Peyer's patch (tissue), 4 donors: ENCODE data around the gene ATOH8. TPM values are rescaled to one million over a fixed set of nuclear protein-coding genes. Genes with fewer than 3 reads are reported as not detected.

ENCODE experiments used
- DNase-seq, 3 donors: peaks; one replicate each; pipeline ENCODE4 v3.0.0-alpha.2; 2017 to 2019
- H3K27ac ChIP-seq, 4 donors: fragments of 200-600 bp; sonication (generic); one replicate each; pipeline ENCODE4 v1.5.1; 2016 to 2019
- H3K27me3 ChIP-seq, 2 donors: fragments of 200-600 bp; sonication (generic); one replicate each; pipeline ENCODE4 v1.5.1; 2019
- H3K36me3 ChIP-seq, 3 donors: fragments of 200-600 bp; sonication (generic); one replicate each; pipeline ENCODE4 v1.5.1; 2016 to 2019
- H3K4me1 ChIP-seq, 4 donors: fragments of 200-600 bp; sonication (generic); one replicate each; pipeline ENCODE4 v1.5.1; 2016 to 2019
- H3K4me3 ChIP-seq, 4 donors: fragments of 200-600 bp; sonication (generic); 1 replicate in 3 of 4; 2 replicates in 1 of 4; pipeline ENCODE4 v1.5.1; 2016 to 2019; ENCODE audit warnings: mild to moderate bottlenecking in 1 of 4
- H3K9me3 ChIP-seq, 4 donors: fragments of 200-600 bp; sonication (generic); one replicate each; pipeline ENCODE4 v1.5.1; 2016 to 2019; ENCODE audit warnings: mild to moderate bottlenecking in 1 of 4
- CTCF ChIP-seq, 6 experiments: fragments of 450-650 bp in 4 of 6; fragments of 200-600 bp in 2 of 6; sonication (generic) in 1 of 6; IDR thresholded peaks; one replicate each; pipeline ENCODE4 v1.5.1; 2017 to 2019; ENCODE audit warnings: antibody characterized with exemption in 6 of 6, mild to moderate bottlenecking in 3 of 6, moderate library complexity in 1 of 6
- POLR2A ChIP-seq, 2 donors: fragments of 450-650 bp; IDR thresholded peaks; one replicate each; pipeline ENCODE4 v1.5.1; 2017; ENCODE audit warnings: antibody characterized with exemption in 2 of 2, mild to moderate bottlenecking in 2 of 2, moderate library complexity in 2 of 2
- total RNA-seq, 4 donors: library from RNA; depleted of rRNA; stranded (reverse); fragments of >200 nt; gene quantifications; one replicate each; pipeline ENCODE4 v1.1.0, GENCODE V29; 2016

The ATOH8 gene
- total RNA-seq, 4 donors from 2014 or later: 5.3 to 35.5 (median 13.9) TPM

GRCh38 chr2:85727798-85728197 is 26.0 kb upstream of the ATOH8 start:
- Histone ChIP-seq H3K9me3 (no peaks in the 10 kb centered on the region), H3K36me3 (no peaks in the 10 kb centered on the region), H3K27ac (no peak overlapping the region), H3K4me1 (peaks cover 0 to 6% (median 3%) of the 10 kb centered on the region in 4 donors), H3K4me3 (no peak overlapping the region), H3K27me3 (no peaks in the 10 kb centered on the region)
- TF ChIP-seq CTCF (IDR thresholded peaks at IDR 0.05): no peak
- no peak for TF ChIP-seq POLR2A (IDR thresholded peaks at IDR 0.05)
- no peak for DNase-seq

GRCh38 chr2:85728342-85728741 is 25.4 kb upstream of the ATOH8 start:
- TF ChIP-seq POLR2A (IDR thresholded peaks at IDR 0.05) (no peak), CTCF (IDR thresholded peaks at IDR 0.05) (no peak)
- Histone ChIP-seq H3K4me1 (peaks cover 0 to 6% (median 3%) of the 10 kb centered on the region in 4 donors), H3K4me3 (no peak overlapping the region), H3K27me3 (no peaks in the 10 kb centered on the region), H3K36me3 (no peaks in the 10 kb centered on the region), H3K9me3 (no peaks in the 10 kb centered on the region), H3K27ac (peak overlapping the region in 1 of 4 donors; percentile 14)
- DNase-seq: no peak

GRCh38 chr2:85728883-85729824 is 24.6 kb upstream of the ATOH8 start:
- Histone ChIP-seq H3K36me3 (no peaks in the 10 kb centered on the region), H3K4me1 (peaks cover 0 to 6% (median 3%) of the 10 kb centered on the region in 4 donors), H3K4me3 (no peak overlapping the region), H3K27me3 (no peaks in the 10 kb centered on the region), H3K27ac (peak overlapping the region in 1 of 4 donors; percentile 14), H3K9me3 (no peaks in the 10 kb centered on the region)
- peak; percentile 73 to 92 (median 84) for DNase-seq
- TF ChIP-seq POLR2A (IDR thresholded peaks at IDR 0.05) (no peak), CTCF (IDR thresholded peaks at IDR 0.05) (peak; percentile 71 to 94 (median 80))

- H3K27ac ChIP-seq: no peak overlapping the region
Measured at GRCh38 chr2:85729825-85730510, 23.8 kb upstream of the ATOH8 start.

More at GRCh38 chr2:85729825-85730510, 23.8 kb upstream of the ATOH8 start:
- H3K36me3 ChIP-seq: no peaks in the 10 kb centered on the region
- TF ChIP-seq CTCF (IDR thresholded peaks at IDR 0.05) (no peak), POLR2A (IDR thresholded peaks at IDR 0.05) (no peak)
- H3K4me3 ChIP-seq: no peak overlapping the region
- H3K4me1 ChIP-seq: peaks cover 0 to 6% (median 3%) of the 10 kb centered on the region in 4 donors
- H3K27me3 ChIP-seq: no peaks in the 10 kb centered on the region
- peak in 1 of 3 donors; percentile 44 for DNase-seq
- no peaks in the 10 kb centered on the region for H3K9me3 ChIP-seq
